ENCODE measurements around the gene PDE4A. TPM values are rescaled to one million over a fixed set of nuclear protein-coding genes. Genes with fewer than 3 reads are reported as not detected.
"Not testable (repeated sequence)": the region's sequence is repeated elsewhere in the genome, so short reads cannot be mapped to it uniquely, and the experiment has no call there.

The PDE4A gene
- total RNA-seq, 1 donor from 2014 or later = 1.7 TPM

DNA sequence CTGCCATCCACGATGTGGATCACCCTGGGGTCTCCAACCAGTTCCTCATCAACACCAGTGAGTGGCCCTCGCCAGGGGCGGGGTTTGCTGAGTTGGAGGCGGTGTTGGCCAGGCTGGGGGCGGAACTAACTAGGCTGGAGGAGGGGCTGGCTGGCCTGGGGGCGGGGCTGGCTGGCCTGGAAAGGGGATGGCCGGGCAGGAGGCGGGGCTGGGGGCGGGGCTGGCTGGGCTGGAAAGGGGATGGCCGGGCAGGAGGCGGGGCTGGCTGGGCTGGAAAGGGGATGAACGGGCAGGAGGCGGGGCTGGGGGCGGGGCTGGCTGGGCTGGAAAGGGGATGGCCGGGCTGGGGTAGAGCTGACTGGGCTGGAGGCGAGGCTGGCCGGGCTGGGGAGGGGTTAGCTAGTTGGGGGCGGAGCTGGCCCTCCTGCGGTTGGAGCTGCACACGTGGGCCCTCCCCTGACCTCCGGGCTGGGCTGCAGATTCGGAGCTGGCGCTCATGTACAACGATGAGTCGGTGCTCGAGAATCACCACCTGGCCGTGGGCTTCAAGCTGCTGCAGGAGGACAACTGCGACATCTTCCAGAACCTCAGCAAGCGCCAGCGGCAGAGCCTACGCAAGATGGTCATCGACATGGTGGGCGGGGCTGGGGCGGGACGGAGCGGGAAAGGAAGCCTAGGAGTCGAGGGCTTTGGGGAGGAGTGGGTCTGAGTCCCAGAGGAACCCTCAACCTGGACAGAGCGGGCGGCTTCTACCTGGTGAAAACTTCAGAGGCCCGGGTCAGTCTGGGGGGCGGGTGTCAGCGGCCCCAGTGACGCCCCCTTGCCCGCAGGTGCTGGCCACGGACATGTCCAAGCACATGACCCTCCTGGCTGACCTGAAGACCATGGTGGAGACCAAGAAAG is 41.0 kb downstream of the PDE4A start:
- DNase-seq (ENCODE audit: low spot score) = peak; percentile 89
- ATAC-seq = peak; percentile 96

DNA sequence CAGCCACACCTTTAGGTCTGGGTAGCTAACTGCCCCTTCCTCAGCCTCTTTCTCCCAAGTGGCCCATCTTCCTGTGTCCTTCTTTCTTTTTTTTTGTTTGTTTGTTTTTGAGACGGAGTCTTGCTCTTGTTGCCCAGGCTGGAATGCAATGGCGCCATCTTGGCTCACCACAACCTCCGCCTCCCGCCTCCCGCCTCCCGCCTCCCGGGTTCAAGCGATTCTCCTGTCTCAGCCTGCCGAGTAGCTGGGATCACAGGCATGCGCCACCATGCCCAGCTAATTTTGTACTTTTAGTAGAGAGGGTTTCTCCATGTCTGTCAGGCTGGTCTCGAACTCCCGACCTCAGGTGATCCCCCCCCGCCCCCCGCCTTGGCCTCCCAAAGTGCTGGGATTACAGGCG is 41.7 kb downstream of the PDE4A start:
- not testable (repeated sequence) for DNase-seq (ENCODE audit: low spot score); ATAC-seq

DNA sequence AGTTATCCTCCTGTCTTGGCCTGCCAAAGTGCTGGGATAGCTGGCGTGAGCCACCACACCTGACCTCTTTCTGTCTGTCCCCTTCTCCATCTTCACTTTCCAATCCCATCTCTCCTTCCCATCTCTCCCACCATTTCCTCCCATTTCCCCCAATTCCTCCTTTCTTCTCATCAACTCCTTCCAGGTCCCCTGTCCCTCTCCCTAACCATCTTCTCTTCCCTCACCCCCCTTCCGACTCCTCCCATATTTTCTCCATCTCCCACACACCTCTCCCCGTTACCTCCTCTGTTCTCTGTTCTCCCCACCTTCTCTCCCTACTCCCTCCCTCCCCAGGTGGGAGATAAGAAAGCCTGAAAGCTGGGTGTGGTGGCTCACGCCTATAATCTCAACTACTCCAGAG is 42.2 kb downstream of the PDE4A start:
- ATAC-seq (no peak), DNase-seq (ENCODE audit: low spot score) (no peak)

DNA sequence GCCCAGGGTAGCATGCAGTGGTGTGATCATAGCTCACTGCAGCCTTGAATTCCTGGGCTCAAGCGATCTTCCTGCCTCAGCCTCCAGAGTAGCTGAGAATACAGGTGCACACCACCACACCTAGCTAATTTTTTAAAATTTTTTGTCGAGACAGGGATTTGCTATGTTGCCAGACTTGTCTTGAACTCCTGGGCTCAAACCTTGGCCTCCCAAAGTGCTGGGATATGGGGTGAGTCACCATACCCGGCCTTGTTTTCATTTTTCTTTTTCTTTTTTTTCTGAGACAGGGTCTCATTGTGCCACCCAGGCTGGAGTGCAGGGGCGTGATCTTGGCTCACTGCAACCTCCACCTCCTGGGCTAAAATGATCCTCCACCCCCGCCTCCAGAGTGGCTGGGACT is 44.1 kb downstream of the PDE4A start:
- ATAC-seq (no peak), DNase-seq (ENCODE audit: low spot score) (no peak)

DNA sequence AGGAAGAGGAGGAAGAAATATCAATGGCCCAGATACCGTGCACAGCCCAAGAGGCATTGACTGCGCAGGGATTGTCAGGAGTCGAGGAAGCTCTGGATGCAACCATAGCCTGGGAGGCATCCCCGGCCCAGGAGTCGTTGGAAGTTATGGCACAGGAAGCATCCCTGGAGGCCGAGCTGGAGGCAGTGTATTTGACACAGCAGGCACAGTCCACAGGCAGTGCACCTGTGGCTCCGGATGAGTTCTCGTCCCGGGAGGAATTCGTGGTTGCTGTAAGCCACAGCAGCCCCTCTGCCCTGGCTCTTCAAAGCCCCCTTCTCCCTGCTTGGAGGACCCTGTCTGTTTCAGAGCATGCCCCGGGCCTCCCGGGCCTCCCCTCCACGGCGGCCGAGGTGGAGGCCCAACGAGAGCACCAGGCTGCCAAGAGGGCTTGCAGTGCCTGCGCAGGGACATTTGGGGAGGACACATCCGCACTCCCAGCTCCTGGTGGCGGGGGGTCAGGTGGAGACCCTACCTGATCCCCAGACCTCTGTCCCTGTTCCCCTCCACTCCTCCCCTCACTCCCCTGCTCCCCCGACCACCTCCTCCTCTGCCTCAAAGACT is 46.9 kb downstream of the PDE4A start:
- no peak for ATAC-seq
- no peak for DNase-seq (ENCODE audit: low spot score)

- no peak for ATAC-seq
- DNase-seq (ENCODE audit: low spot score) = no peak
Measured at GRCh38 chr19:10468133-10468532, 47.8 kb downstream of the PDE4A start.

DNA sequence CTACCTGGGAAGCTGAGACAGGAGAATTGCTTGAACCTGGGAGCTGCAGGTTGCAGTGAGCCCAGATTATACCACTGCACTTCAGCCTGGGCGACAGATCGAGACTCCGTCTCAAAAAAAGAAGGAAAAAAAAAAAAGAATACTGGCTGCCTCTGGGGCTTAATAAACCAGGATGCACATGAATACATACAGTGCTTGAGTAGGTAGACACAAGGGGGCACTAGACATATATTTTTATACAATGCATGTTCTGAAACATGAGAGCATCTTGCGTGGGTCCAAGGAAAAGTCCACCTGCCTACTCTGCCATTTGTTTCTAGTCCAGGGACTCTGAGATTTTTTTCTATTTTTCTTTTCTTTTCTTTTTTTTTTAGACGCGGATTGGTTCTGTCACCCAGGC is 51.6 kb downstream of the PDE4A start:
- DNase-seq (ENCODE audit: low spot score) (no peak), ATAC-seq (peak; percentile 42)

GRCh38 chr19:10473192-10473591 is 52.9 kb downstream of the PDE4A start:
- DNase-seq (ENCODE audit: low spot score) (no peak), ATAC-seq (no peak)

- ATAC-seq (no peak), DNase-seq (ENCODE audit: low spot score) (no peak)
Measured at GRCh38 chr19:10474962-10475451, 54.7 kb downstream of the PDE4A start.

DNA sequence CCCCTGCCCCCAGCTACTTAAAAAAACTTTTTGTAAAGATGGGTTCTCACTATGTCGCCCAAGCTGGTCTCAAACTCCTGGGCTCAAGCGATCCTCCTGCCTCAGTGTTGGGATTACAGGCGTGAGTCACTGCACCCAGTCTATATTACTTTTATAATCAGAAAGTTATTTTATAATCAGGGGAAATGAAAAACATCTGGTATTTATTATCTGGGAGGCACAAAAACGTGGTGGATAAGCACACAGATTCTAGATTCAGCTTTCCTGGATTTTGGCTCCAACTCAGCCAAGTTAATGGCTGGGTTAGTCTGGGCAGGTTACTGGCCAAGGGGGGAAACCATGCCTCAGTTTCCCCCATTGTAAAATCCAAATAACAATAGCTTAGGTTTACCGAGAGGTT is 58.1 kb downstream of the PDE4A start:
- DNase-seq (ENCODE audit: low spot score) = no peak
- ATAC-seq = no peak

GRCh38 chr19:10478903-10479384 is 58.6 kb downstream of the PDE4A start:
- DNase-seq (ENCODE audit: low spot score) (peak; percentile 71), ATAC-seq (peak; percentile 82)

DNA sequence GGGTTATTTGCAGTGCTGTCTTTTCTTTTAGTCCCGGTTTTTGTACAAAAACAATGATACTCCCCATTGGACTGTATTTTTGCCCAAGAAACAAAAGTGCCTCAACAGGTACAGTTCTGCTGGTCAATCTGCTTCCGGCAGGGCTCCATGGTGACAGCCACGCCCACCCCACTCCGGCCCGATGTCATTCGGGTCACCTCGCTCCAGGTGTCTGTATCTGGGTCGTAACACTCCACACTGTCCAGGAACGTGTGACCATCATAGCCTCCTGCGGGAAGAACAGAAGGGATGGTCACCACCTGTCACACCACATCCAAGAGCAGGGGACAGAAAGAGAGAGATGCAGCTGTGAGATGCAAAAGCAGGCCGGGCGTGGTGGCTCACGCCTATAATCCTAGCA is 66.2 kb downstream of the PDE4A start:
- no peak for DNase-seq (ENCODE audit: low spot score)
- no peak for ATAC-seq

DNA sequence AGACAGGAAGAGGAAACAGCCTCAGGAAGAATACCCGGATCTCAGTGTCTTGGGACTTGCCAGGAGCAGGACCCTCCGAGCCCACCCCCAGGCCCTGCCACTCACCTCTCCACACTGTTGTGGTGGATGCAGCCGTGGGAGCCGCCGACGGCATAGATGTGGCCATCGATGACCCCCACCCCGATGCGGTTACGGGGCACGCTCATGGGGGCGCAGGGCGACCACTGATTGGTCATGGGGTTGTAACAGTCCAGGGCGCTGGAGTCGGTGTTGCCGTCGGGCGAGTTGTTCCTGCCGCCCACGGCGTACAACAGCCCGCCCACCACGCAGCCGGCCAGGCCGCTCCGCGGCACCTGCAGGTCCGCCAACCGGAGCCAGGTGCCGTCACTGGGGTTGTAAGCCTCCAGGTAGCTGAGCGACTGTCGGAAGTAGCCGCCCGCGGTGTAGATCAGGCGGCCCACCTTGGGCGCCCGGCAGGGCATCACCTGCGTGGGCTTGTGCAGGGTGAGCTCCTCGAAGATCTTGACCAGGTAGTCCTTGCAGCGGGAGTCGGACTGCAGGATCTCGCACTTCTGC is 71.2 kb downstream of the PDE4A start:
- ATAC-seq (no peak), DNase-seq (ENCODE audit: low spot score) (no peak)

- DNase-seq (ENCODE audit: low spot score) (no peak), ATAC-seq (no peak)
Measured at GRCh38 chr19:10497371-10497770, 77.0 kb downstream of the PDE4A start.

- DNase-seq (ENCODE audit: low spot score) = peak; percentile 82
- ATAC-seq = peak; percentile 26
Measured at GRCh38 chr19:10499550-10500246, 79.4 kb downstream of the PDE4A start.

DNA sequence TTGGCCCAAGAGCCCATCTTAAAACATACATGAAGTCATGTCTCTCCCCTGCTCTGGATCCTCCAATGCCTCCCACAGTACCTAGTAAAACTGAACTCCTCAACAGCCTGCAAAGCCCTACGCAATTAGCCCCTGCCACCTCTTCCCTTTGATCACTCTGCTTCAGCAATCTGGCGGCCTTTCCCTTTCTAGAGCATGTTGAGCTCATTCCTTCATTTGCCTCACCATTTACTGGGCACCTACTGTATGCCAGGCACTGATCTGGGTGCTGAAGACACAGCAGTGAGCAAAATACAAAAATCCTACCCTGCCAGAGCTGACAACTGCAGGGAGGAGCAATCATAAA is 79.9 kb downstream of the PDE4A start:
- DNase-seq (ENCODE audit: low spot score) (no peak), ATAC-seq (no peak)

DNA sequence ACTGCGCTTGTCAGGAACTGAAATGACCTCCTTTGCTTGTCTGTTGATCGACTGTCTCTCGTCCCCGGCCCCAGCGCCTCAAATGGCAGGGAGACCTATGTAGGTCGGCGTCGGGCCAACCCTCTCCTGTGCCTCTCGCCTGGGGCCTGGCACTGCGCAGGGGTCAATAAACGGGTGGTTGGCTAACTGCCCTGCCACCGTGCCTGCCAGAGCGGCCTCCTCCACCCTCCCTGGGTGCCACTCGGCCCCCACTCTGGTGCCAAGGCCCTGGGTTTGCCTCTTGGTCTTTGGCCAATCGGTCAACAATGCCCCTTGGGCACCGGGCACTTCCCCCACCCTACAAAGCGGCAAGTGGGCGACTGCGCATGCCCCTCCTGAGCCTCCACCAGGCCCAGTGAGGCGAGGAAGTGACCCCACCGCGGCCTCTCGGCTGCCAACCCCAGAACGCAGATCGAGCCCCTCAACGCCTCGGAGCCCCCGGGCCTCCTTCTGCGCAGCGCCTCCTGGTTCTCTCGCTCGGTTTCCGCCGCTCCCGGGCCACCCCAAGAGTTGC is 81.7 kb downstream of the PDE4A start:
- peak; percentile 99 for DNase-seq (ENCODE audit: low spot score)
- ATAC-seq = peak; percentile 69

DNA sequence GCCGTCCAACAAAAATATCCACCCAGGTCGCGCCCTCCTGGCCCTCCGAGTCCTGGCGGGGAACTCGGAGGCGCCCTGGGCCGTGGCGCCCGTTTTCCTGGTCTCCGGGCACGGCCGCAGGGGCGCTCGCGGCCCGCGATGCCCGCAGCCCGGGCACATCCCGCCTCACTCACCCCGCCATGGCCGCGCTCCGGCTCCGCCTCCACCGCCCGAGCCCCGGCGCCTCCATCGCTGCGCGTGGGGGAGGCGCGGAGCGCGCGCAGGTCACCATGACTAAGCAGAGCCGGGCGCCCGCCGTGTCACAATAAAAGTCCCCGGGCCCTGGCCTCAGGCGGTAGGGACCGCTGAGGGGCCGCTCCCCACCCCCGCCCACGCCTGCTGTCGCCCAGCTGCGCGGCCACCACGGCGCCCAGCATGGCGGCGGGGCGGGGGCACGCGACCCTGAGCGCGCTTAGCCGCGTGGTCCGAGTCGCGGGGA is 82.2 kb downstream of the PDE4A start:
- peak; percentile 95 for DNase-seq (ENCODE audit: low spot score)
- ATAC-seq = peak; percentile 80

GRCh38 chr19:10503002-10503789 is 82.9 kb downstream of the PDE4A start, which contains the start of gene KEAP1:
Gene KEAP1, minus strand, starts transcription at chr19:10503356. Its CDS starts 3,323 bp downstream, at chr19:10500033.
- ATAC-seq = peak; percentile 4

More at GRCh38 chr19:10503002-10503789, 82.9 kb downstream of the PDE4A start, which contains the start of gene KEAP1:
- DNase-seq (ENCODE audit: low spot score) = no peak
